PC-3 (cell line): ENCODE results near the gene PSMD6. TPM values are rescaled to one million over a fixed set of nuclear protein-coding genes. Genes with fewer than 3 reads are reported as not detected.

Source experiments
- ATAC-seq: fragments of 200-7000 bp; cut with Tn5 transposase; 2 replicates; pipeline ENCODE4 v1.9.1; 2020; ENCODE audit warnings: mild to moderate bottlenecking, moderate library complexity
- BruUV-seq: library from RNA; stranded (reverse); fragments of 400-500 nt; replicated peaks from 2 replicates; lab custom pipeline; 2021; lab: Mats Ljungman, UMichigan
- CTCF ChIA-PET: fragments of 300-600 bp; sonication (Branson Sonifier 250); formaldehyde crosslinking; loops from one replicate; lab custom pipeline; 2022; ENCODE audit warnings: antibody characterized with exemption; lab: Charles Lee
- POLR2A ChIA-PET: fragments of 300-600 bp; sonication (Branson Sonifier 250); formaldehyde crosslinking; loops from one replicate; lab custom pipeline; 2022; ENCODE audit warnings: antibody characterized with exemption; ENCODE audit not compliant: unreplicated experiment; lab: Charles Lee
- DNase-seq: peaks from one replicate; pipeline ENCODE4 v3.0.0-alpha.2; 2015
- H2AFZ ChIP-seq: fragments of 300-600 bp; sonication (generic); 2 replicates; pipeline ENCODE4 v1.6.0; 2016; ENCODE audit warnings: antibody characterized with exemption, low read length
- H3F3A ChIP-seq: fragments of 300-600 bp; sonication (generic); one replicate; pipeline ENCODE4 v1.6.0; 2017; ENCODE audit warnings: antibody characterized with exemption, low read length, control low read depth, mild to moderate bottlenecking; ENCODE audit not compliant: unreplicated experiment
- H3K27ac ChIP-seq: fragments of 300-600 bp; sonication (generic); 2 replicates; pipeline ENCODE4 v1.5.1; 2016; ENCODE audit warnings: mild to moderate bottlenecking, low read length
- H3K27me3 ChIP-seq: fragments of 300-600 bp; sonication (generic); 2 replicates; pipeline ENCODE4 v1.6.1; 2016; ENCODE audit warnings: low read length, mixed read lengths
- H3K36me3 ChIP-seq: fragments of 300-600 bp; sonication (generic); 2 replicates; pipeline ENCODE4 v1.6.1; 2016; ENCODE audit warnings: low read depth, mixed run types, low read length, mixed read lengths
- H3K4me1 ChIP-seq: fragments of 300-600 bp; sonication (generic); 2 replicates; pipeline ENCODE4 v1.5.1; 2016; ENCODE audit warnings: low read length; ENCODE audit not compliant: insufficient read depth
- H3K4me2 ChIP-seq: fragments of 300-600 bp; sonication (generic); 2 replicates; pipeline ENCODE4 v1.6.0; 2016; ENCODE audit warnings: low read length
- H3K4me3 ChIP-seq: fragments of 300-600 bp; sonication (generic); 2 replicates; pipeline ENCODE4 v1.5.1; 2016; ENCODE audit warnings: mild to moderate bottlenecking, low read length, mixed read lengths
- H3K79me2 ChIP-seq: fragments of 300-600 bp; sonication (generic); 2 replicates; pipeline ENCODE4 v1.6.1; 2017; ENCODE audit warnings: low read length, mixed read lengths
- H3K9ac ChIP-seq: fragments of 300-600 bp; sonication (generic); 2 replicates; pipeline ENCODE4 v1.6.0; 2016; ENCODE audit warnings: mild to moderate bottlenecking, low read length
- H3K9me2 ChIP-seq: fragments of 300-600 bp; sonication (generic); replicated peaks from 2 replicates; pipeline ENCODE4 v1.6.1; 2016; ENCODE audit warnings: mixed run types, low read length, mixed read lengths
- H3K9me3 ChIP-seq: fragments of 300-600 bp; sonication (generic); 2 replicates; pipeline ENCODE4 v1.6.1; 2016; ENCODE audit warnings: low read length, mixed read lengths
- H4K20me1 ChIP-seq: fragments of 300-600 bp; sonication (generic); 2 replicates; pipeline ENCODE4 v1.6.1; 2016; ENCODE audit warnings: low read length, mixed read lengths
- CTCF ChIP-seq: fragments of 300-600 bp; sonication (generic); conservative IDR thresholded peaks from 2 replicates; pipeline ENCODE4 v1.5.1; 2017; ENCODE audit warnings: antibody characterized with exemption, low read depth, mild to moderate bottlenecking, low read length
- EZH2 ChIP-seq: fragments of 300-600 bp; sonication (generic); IDR thresholded peaks from one replicate; pipeline ENCODE4 v1.6.1; 2017; ENCODE audit warnings: antibody characterized with exemption, mild to moderate bottlenecking, low read length; ENCODE audit not compliant: unreplicated experiment
- EZH2phosphoT487 ChIP-seq: fragments of 300-600 bp; sonication (generic); IDR thresholded peaks from 2 replicates; pipeline ENCODE4 v1.6.1; 2018; ENCODE audit warnings: mild to moderate bottlenecking, antibody characterized with exemption, low read length, borderline replicate concordance
- intact Hi-C: fragments of 100-400 bp; cut with micrococcal nuclease; formaldehyde crosslinking; loops from 2 replicates; pipeline ENCODE4 v1.9.0; 2023
- total RNA-seq: library from RNA; depleted of rRNA; stranded (reverse); fragments of >200 nt; gene quantifications from 2 replicates; pipeline ENCODE4 v1.2.3, GENCODE V29; 2014

Gene PSMD6
- total RNA-seq, 1 experiment from 2014 or later = 80.7 TPM

DNA sequence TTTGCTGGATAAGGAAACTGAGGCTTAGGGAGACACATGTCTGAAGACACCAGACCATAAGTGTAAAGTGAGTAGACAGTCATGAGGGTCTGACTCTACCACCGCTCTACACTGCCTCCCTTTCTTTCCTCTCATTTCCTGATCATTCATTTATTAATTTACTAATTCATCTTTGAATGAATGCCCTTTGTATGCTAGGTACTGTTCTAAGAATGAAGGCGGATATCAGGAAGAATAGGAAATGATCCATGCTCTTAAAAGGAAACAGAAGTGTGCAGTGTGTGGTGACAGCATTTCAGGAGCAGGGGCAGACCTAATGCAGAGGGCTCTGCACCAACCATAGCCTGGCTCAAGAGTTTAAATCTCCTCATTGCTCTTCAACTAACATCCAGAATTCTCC, 31.8 kb upstream of the PSMD6 start:
- DNase-seq (no peak), ATAC-seq (no peak)
- intact Hi-C loops = no loop called here
- POLR2A ChIA-PET = no interaction called here
- Histone ChIP-seq H3K4me2 (no peak overlapping the region), H2AFZ (no peak overlapping the region), H3K4me3 (no peak overlapping the region), H3K36me3 (no peaks in the 10 kb centered on the region), H4K20me1 (no peaks in the 10 kb centered on the region), H3K27ac (no peak overlapping the region), H3F3A (no peaks in the 10 kb centered on the region), H3K9me3 (no peaks in the 10 kb centered on the region), H3K27me3 (no peaks in the 10 kb centered on the region), H3K9ac (no peak overlapping the region), H3K4me1 (peaks cover 25% of the 10 kb centered on the region), H3K79me2 (no peaks in the 10 kb centered on the region), H3K9me2 (no peaks in the 10 kb centered on the region)
- CTCF ChIA-PET = no interaction called here
- no TSS peak for BruUV-seq
- TF ChIP-seq EZH2 (no peak), EZH2phosphoT487 (no peak)

- ChIA-PET POLR2A (no interaction called here), CTCF (no interaction called here)
- H3K79me2 ChIP-seq = no peaks in the 10 kb centered on the region
- H3K9me2 ChIP-seq = no peaks in the 10 kb centered on the region
- H3K27me3 ChIP-seq = no peaks in the 10 kb centered on the region
- H3K4me3 ChIP-seq = no peak overlapping the region
- peak overlapping the region; percentile 41; the same call in 1 of the 2 replicates for H3K27ac ChIP-seq
- TF ChIP-seq EZH2 = no peak
- no peak for TF ChIP-seq CTCF
- TF ChIP-seq EZH2phosphoT487 = no peak
- H3K4me2 ChIP-seq = no peak overlapping the region
- H3K4me1 ChIP-seq = peaks cover 31% of the 10 kb centered on the region
- no TSS peak for BruUV-seq
- no peak overlapping the region for H2AFZ ChIP-seq
- no peaks in the 10 kb centered on the region for H3K9me3 ChIP-seq
- ATAC-seq (no peak), DNase-seq (no peak)
- intact Hi-C loops = no loop called here
- H4K20me1 ChIP-seq = no peaks in the 10 kb centered on the region
- H3F3A ChIP-seq = no peaks in the 10 kb centered on the region
- H3K36me3 ChIP-seq = no peaks in the 10 kb centered on the region
- no peak overlapping the region for H3K9ac ChIP-seq
Observed at GRCh38 chr3:64054488-64054887, 31.2 kb upstream of the PSMD6 start.

DNA sequence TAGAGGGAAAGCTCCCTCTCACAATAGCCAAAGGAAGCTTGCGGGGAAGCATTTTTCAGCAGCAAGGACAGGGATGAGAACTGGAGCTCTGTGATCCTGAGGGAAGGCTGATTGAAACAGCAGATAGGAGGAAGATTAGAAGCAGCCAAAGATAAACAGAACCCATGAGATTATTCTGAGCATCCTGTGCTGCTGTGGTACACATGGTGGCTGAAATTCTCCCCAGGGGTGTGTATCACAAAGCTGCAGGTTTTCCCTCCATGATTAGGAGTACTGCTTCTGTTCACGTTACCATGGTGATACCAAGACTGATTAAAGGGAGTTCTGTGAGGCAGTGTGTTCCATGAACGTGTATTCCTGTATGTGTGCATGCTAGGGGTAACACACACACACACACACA, 30.3 kb upstream of the PSMD6 start:
- intact Hi-C loops = no loop called here
- no peak overlapping the region for H3K4me3 ChIP-seq
- ATAC-seq = no peak
- no peak for DNase-seq
- H3K4me2 ChIP-seq = no peak overlapping the region
- no TSS peak for BruUV-seq
- no peaks in the 10 kb centered on the region for H3K27me3 ChIP-seq
- H3K4me1 ChIP-seq = peaks cover 36% of the 10 kb centered on the region
- CTCF ChIA-PET = no interaction called here
- POLR2A ChIA-PET = no interaction called here
- H2AFZ ChIP-seq = no peak overlapping the region
- no peaks in the 10 kb centered on the region for H3F3A ChIP-seq
- H3K79me2 ChIP-seq = no peaks in the 10 kb centered on the region
- no peaks in the 10 kb centered on the region for H3K36me3 ChIP-seq
- TF ChIP-seq EZH2phosphoT487 = no peak
- no peak for TF ChIP-seq EZH2
- TF ChIP-seq CTCF = no peak
- peak overlapping the region; percentile 41; the same call in 1 of the 2 replicates for H3K27ac ChIP-seq
- H3K9ac ChIP-seq = peak overlapping the region; percentile 15; the same call in 1 of the 2 replicates
- H4K20me1 ChIP-seq = no peaks in the 10 kb centered on the region
- no peaks in the 10 kb centered on the region for H3K9me2 ChIP-seq
- no peaks in the 10 kb centered on the region for H3K9me3 ChIP-seq
